Measurements from ENCODE around the gene BANP.

DNA sequence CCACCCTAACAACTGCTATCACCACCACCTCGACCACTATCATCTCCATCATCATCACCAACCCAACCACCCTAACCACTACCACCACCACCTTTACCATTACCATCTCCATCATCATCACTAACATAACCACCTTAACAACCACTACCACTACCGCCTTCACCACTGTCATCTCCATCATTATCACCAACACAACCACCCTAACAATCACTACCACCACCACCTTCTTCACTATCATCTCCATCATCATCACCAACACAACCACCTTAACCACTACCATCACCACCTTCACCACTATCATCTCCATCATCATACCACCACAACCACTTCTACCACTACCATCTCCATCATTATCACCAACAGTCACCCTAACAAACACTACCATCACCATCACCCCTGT is 101.4 kb downstream of the BANP start:
- no peak for TF ChIP-seq ZFX (IDR thresholded peaks at IDR 0.05)
- TF ChIP-seq, protein P1, sequence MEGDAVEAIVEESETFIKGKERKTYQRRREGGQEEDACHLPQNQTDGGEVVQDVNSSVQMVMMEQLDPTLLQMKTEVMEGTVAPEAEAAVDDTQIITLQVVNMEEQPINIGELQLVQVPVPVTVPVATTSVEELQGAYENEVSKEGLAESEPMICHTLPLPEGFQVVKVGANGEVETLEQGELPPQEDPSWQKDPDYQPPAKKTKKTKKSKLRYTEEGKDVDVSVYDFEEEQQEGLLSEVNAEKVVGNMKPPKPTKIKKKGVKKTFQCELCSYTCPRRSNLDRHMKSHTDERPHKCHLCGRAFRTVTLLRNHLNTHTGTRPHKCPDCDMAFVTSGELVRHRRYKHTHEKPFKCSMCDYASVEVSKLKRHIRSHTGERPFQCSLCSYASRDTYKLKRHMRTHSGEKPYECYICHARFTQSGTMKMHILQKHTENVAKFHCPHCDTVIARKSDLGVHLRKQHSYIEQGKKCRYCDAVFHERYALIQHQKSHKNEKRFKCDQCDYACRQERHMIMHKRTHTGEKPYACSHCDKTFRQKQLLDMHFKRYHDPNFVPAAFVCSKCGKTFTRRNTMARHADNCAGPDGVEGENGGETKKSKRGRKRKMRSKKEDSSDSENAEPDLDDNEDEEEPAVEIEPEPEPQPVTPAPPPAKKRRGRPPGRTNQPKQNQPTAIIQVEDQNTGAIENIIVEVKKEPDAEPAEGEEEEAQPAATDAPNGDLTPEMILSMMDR (conservative IDR thresholded peaks at IDR 0.05), result no peak

Data from C4-2B (cell line).